ENCODE measurements around the gene WDR75.

DNA sequence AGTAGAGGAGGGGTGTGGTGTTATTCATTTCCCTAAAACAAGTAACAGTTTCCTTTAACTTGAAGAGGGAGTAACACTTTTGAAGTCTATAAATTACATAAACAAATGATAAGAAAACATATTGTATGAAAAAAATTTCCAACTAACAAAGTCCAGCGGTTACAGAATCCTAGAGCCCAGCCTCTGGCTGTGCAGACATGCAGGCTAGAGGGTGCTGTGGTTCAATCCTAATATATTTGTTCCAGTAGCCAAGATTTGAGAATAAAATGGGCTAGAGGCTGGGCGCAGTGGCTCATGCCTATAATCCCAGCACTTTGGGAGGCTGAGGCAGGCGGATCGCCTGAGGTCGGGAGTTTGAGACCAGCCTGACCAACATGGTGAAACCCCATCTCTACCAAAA lies 56.9 kb downstream of the WDR75 start:
- TF ChIP-seq, protein P1, sequence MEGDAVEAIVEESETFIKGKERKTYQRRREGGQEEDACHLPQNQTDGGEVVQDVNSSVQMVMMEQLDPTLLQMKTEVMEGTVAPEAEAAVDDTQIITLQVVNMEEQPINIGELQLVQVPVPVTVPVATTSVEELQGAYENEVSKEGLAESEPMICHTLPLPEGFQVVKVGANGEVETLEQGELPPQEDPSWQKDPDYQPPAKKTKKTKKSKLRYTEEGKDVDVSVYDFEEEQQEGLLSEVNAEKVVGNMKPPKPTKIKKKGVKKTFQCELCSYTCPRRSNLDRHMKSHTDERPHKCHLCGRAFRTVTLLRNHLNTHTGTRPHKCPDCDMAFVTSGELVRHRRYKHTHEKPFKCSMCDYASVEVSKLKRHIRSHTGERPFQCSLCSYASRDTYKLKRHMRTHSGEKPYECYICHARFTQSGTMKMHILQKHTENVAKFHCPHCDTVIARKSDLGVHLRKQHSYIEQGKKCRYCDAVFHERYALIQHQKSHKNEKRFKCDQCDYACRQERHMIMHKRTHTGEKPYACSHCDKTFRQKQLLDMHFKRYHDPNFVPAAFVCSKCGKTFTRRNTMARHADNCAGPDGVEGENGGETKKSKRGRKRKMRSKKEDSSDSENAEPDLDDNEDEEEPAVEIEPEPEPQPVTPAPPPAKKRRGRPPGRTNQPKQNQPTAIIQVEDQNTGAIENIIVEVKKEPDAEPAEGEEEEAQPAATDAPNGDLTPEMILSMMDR (IDR thresholded peaks at IDR 0.05; ENCODE audit: extremely low read depth in 1 of 2, insufficient read depth in 1 of 2, low read depth in 1 of 2, low read length in 2 of 2): no peak
- TF ChIP-seq, protein P2, sequence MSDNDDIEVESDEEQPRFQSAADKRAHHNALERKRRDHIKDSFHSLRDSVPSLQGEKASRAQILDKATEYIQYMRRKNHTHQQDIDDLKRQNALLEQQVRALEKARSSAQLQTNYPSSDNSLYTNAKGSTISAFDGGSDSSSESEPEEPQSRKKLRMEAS (IDR thresholded peaks at IDR 0.05; ENCODE audit: insufficient read depth, insufficient read length): no peak
- TF ChIP-seq POLR2A (IDR thresholded peaks at IDR 0.05; ENCODE audit: low read depth, low read length) (no peak), EZH2 (IDR thresholded peaks at IDR 0.05; ENCODE audit: borderline replicate concordance, low read depth, low read length, severe bottlenecking) (no peak), JUN (IDR thresholded peaks at IDR 0.05; ENCODE audit: borderline replicate concordance, insufficient read depth, insufficient read length, low read depth) (no peak), POLR2AphosphoS5 (IDR thresholded peaks at IDR 0.05; ENCODE audit: insufficient read depth, low read depth, low read length) (no peak)

Data from endothelial cell of umbilical vein (primary cell).